SK-N-SH (cell line): ENCODE data around the gene STEAP3. TPM values are rescaled to one million over a fixed set of nuclear protein-coding genes. Genes with fewer than 3 reads are reported as not detected.

Source experiments
- CTCF ChIA-PET: fragments of 300-600, 350-600 bp; formaldehyde crosslinking; extraction: SDS; loops from one replicate; lab custom pipeline; 2021; lab: Yijun Ruan, JAX
- POLR2A ChIA-PET: fragments of 350-600 bp; sonication (Branson Sonifier 250); formaldehyde crosslinking; extraction: SDS; loops from one replicate; lab custom pipeline; 2020; ENCODE audit warnings: antibody characterized with exemption, inconsistent platforms; lab: Yijun Ruan, JAX
- DNase-seq: peaks from one replicate; pipeline ENCODE4 v3.0.0; 2012
- H2AFZ ChIP-seq: fragments of 200-600 bp; sonication (generic); 2 replicates; pipeline ENCODE4 v1.8.1; 2016; ENCODE audit warnings: antibody characterized with exemption, mild to moderate bottlenecking, low read depth
- H3F3A ChIP-seq: fragments of 200-600 bp; sonication (generic); replicated peaks from 2 replicates; pipeline ENCODE3; 2016; ENCODE audit warnings: antibody characterized with exemption, mild to moderate bottlenecking; ENCODE audit not compliant: insufficient read depth
- H3K27ac ChIP-seq, 2 experiments: fragments of 200-500 bp in 1 of 2; fragments of 200-600 bp in 1 of 2; sonication (Bioruptor generic) in 1 of 2; sonication (generic), shearing (Covaris generic) in 1 of 2; 2 replicates each; pipeline versions ENCODE4 v1.5.1 to v1.6.1; 2014 to 2016; ENCODE audit warnings: low read depth in 2 of 2, inconsistent platforms in 1 of 2, low read length in 1 of 2, mild to moderate bottlenecking in 1 of 2, mixed read lengths in 1 of 2
- H3K27me3 ChIP-seq: fragments of 200-600 bp; sonication (generic), shearing (Covaris generic); 2 replicates; pipeline ENCODE4 v1.6.1; 2016; ENCODE audit warnings: mixed run types; ENCODE audit not compliant: insufficient read depth
- H3K36me3 ChIP-seq, 2 experiments: fragments of 200-500 bp in 1 of 2; fragments of 200-600 bp in 1 of 2; sonication (Bioruptor generic) in 1 of 2; sonication (generic) in 1 of 2; replicated peaks in 1 of 2; 2 replicates each; pipeline versions ENCODE3 to v1.5.1; 2014 to 2016; ENCODE audit warnings: low read length in 1 of 2, mild to moderate bottlenecking in 1 of 2; ENCODE audit not compliant: insufficient read depth in 2 of 2, control insufficient read depth in 1 of 2
- H3K4me1 ChIP-seq, 2 experiments: fragments of 200-500 bp in 1 of 2; fragments of 200-600 bp in 1 of 2; sonication (Bioruptor generic) in 1 of 2; sonication (generic), shearing (Covaris generic) in 1 of 2; 2 replicates each; pipeline versions ENCODE4 v1.5.1 to v1.6.1; 2014 to 2016; ENCODE audit warnings: low read depth in 1 of 2, low read length in 1 of 2, mixed run types in 1 of 2; ENCODE audit not compliant: insufficient read depth in 2 of 2, control insufficient read depth in 1 of 2
- H3K4me2 ChIP-seq: fragments of 200-600 bp; sonication (generic), shearing (Covaris generic); 2 replicates; pipeline ENCODE4 v1.6.1; 2017; ENCODE audit warnings: mixed run types
- H3K4me3 ChIP-seq, 2 experiments: fragments of 200-500 bp in 1 of 2; fragments of 200-600 bp in 1 of 2; sonication (Bioruptor generic) in 1 of 2; sonication (generic), shearing (Covaris generic) in 1 of 2; 2 replicates each; pipeline versions ENCODE4 v1.5.1 to v1.8.1; 2014 to 2016; ENCODE audit warnings: low read depth in 2 of 2, inconsistent platforms in 1 of 2, low read length in 1 of 2, mild to moderate bottlenecking in 1 of 2, mixed read lengths in 1 of 2, moderate library complexity in 1 of 2
- H3K79me2 ChIP-seq: fragments of 200-600 bp; sonication (generic); 2 replicates; pipeline ENCODE4 v1.8.1; 2017; ENCODE audit warnings: mild to moderate bottlenecking; ENCODE audit not compliant: insufficient read depth
- H3K9ac ChIP-seq: fragments of 200-600 bp; sonication (generic); 2 replicates; pipeline ENCODE4 v1.6.1; 2017; ENCODE audit warnings: mixed run types
- H3K9me2 ChIP-seq: fragments of 200-600 bp; sonication (generic); 2 replicates; pipeline ENCODE4 v1.6.1; 2017; ENCODE audit warnings: mixed run types
- H3K9me3 ChIP-seq: fragments of 200-600 bp; sonication (generic); 2 replicates; pipeline ENCODE4 v1.6.1; 2017; ENCODE audit warnings: mixed run types, mild to moderate bottlenecking, moderate library complexity
- H4K20me1 ChIP-seq: fragments of 200-600 bp; sonication (generic); 2 replicates; pipeline ENCODE4 v1.6.1; 2017; ENCODE audit warnings: mild to moderate bottlenecking, mixed run types; ENCODE audit not compliant: insufficient read depth
- CHD2 ChIP-seq: fragments of 150-350 bp; IDR thresholded peaks from 2 replicates; pipeline ENCODE4 v1.6.1; 2018; ENCODE audit warnings: low read length; ENCODE audit not compliant: partially characterized antibody
- CTCF ChIP-seq: fragments of 200-600 bp; sonication (generic); IDR thresholded peaks from 2 replicates; pipeline ENCODE4 v1.6.1; 2017; ENCODE audit warnings: antibody characterized with exemption, mild to moderate bottlenecking, moderate library complexity
- EZH2phosphoT487 ChIP-seq: fragments of 200-600 bp; sonication (generic); IDR thresholded peaks from 2 replicates; pipeline ENCODE4 v1.6.1; 2017; ENCODE audit warnings: low read depth, mixed run types, mild to moderate bottlenecking, antibody characterized with exemption, moderate library complexity, borderline replicate concordance
- FOXM1 ChIP-seq: IDR thresholded peaks from 2 replicates; pipeline ENCODE4 v1.4.0; 2012; ENCODE audit warnings: low read depth, mild to moderate bottlenecking
- GABPA ChIP-seq: IDR thresholded peaks from 2 replicates; pipeline ENCODE4 v1.4.0; 2012; ENCODE audit warnings: low read depth, mild to moderate bottlenecking
- IRF3 ChIP-seq: fragments of 150-350 bp; IDR thresholded peaks from 2 replicates; pipeline ENCODE4 v1.6.1; 2016; ENCODE audit warnings: mild to moderate bottlenecking, low read depth, low read length
- MAX ChIP-seq: IDR thresholded peaks from 2 replicates; pipeline ENCODE4 v1.4.0; 2012; ENCODE audit warnings: low read depth
- NFIC ChIP-seq: IDR thresholded peaks from 2 replicates; pipeline ENCODE4 v1.4.0; 2012; ENCODE audit warnings: borderline replicate concordance
- PBX3 ChIP-seq: IDR thresholded peaks from 2 replicates; pipeline ENCODE4; 2012
- POLR2AphosphoS5 ChIP-seq: IDR thresholded peaks from 2 replicates; pipeline ENCODE4 v1.6.1; 2012; ENCODE audit warnings: low read depth, low read length
- RAD21 ChIP-seq: IDR thresholded peaks from 2 replicates; pipeline ENCODE4 v1.6.1; 2012; ENCODE audit warnings: mild to moderate bottlenecking, low read length
- RCOR1 ChIP-seq: fragments of 150-350 bp; IDR thresholded peaks from 2 replicates; pipeline ENCODE4 v1.6.1; 2017; ENCODE audit warnings: antibody characterized with exemption, low read length
- RFX5 ChIP-seq: IDR thresholded peaks from 2 replicates; pipeline ENCODE4 v1.6.1; 2012; ENCODE audit warnings: mild to moderate bottlenecking, improper control_type of control experiment, low read length
- RXRA ChIP-seq: IDR thresholded peaks from 2 replicates; pipeline ENCODE4 v1.4.0; 2012; ENCODE audit warnings: low read depth, mild to moderate bottlenecking, borderline replicate concordance
- SMC3 ChIP-seq: IDR thresholded peaks from 2 replicates; pipeline ENCODE4 v1.6.1; 2012; ENCODE audit warnings: low read depth, low read length, improper control_type of control experiment
- YY1 ChIP-seq: IDR thresholded peaks from 2 replicates; pipeline ENCODE4 v1.4.0; 2012; ENCODE audit warnings: low read depth, mild to moderate bottlenecking
- ZBTB33 ChIP-seq: IDR thresholded peaks from 2 replicates; pipeline ENCODE4 v1.4.0; 2012; ENCODE audit warnings: low read depth, borderline replicate concordance
- WGBS: methylation state at CpG from one replicate; pipeline ENCODE4 v1.1.6; 2017; ENCODE audit warnings: low lambda C conversion rate; 5-methylcytosine and 5-hydroxymethylcytosine counted together
- polyA plus RNA-seq, 3 experiments: library from polyadenylated mRNA; depleted of rRNA; stranded (reverse); fragments of >200 nt; gene quantifications; 2 replicates each; pipeline ENCODE4 v1.2.3, GENCODE V29; 2012

Gene STEAP3
- polyA plus RNA-seq, 1 of the 3 experiments (the other 2 are of a cell fraction): 30.6 TPM

GRCh38 chr2:119253760-119254600 lies 30.3 kb downstream of the STEAP3 start:
- ChIA-PET CTCF (interaction anchor here (1.1 to 2.0 kb wide), 5 partner anchors 12 to 372 kb away, joined by 3 to 6 read pairs (median 3); no protein-coding TSS in a partner anchor), POLR2A (no interaction called here)
- no peaks in the 10 kb centered on the region for H3K27me3 ChIP-seq
- H2AFZ ChIP-seq: no peak overlapping the region
- no peaks in the 10 kb centered on the region for H3K9me2 ChIP-seq
- H3K9me3 ChIP-seq: no peaks in the 10 kb centered on the region
- H3K4me1 ChIP-seq: peaks cover 19 to 33% of the 10 kb centered on the region in 2 experiments
- no peak for TF ChIP-seq SMC3
- TF ChIP-seq PBX3: no peak
- TF ChIP-seq GABPA: no peak
- TF ChIP-seq IRF3: no peak
- no peak for TF ChIP-seq MAX
- TF ChIP-seq RCOR1: no peak
- TF ChIP-seq RXRA: no peak
- peak overlapping the region in 1 of 2 experiments; percentile 6; a peak in 1 of 4 replicates for H3K4me3 ChIP-seq
- no peaks in the 10 kb centered on the region for H3K79me2 ChIP-seq
- 89% methylated on average over 12 of the region's 14 CpGs for WGBS
- peaks cover 0 to 2% of the 10 kb centered on the region in 2 experiments for H3K36me3 ChIP-seq
- H3K27ac ChIP-seq: peak overlapping the region in 1 of 2 experiments; percentile 84; a peak in 3 of 4 replicates
- no peak for DNase-seq
- H4K20me1 ChIP-seq: no peaks in the 10 kb centered on the region
- H3K9ac ChIP-seq: 0 out of 2 replicates have a peak overlapping the region, but pooled peaks have one; percentile 38
- H3K4me2 ChIP-seq: peak overlapping the region; percentile 54
- peaks cover 38% of the 10 kb centered on the region for H3F3A ChIP-seq

- peaks cover 0 to 2% of the 10 kb centered on the region in 2 experiments for H3K36me3 ChIP-seq
- POLR2A ChIA-PET: no interaction called here
- no peak overlapping the region for H3K4me3 ChIP-seq
- peaks cover 19 to 33% of the 10 kb centered on the region in 2 experiments for H3K4me1 ChIP-seq
- H3K9me3 ChIP-seq: no peaks in the 10 kb centered on the region
- no peaks in the 10 kb centered on the region for H3K79me2 ChIP-seq
- no peaks in the 10 kb centered on the region for H3K9me2 ChIP-seq
- CTCF ChIA-PET: interaction anchor here (1.3 to 2.0 kb wide), 3 partner anchors 11 to 372 kb away, joined by 3 to 6 read pairs (median 4); no protein-coding TSS in a partner anchor
- H3K27ac ChIP-seq: no peak overlapping the region
- WGBS: 100% methylated on average over 2 of the region's 10 CpGs
- H3K27me3 ChIP-seq: no peaks in the 10 kb centered on the region
- H3F3A ChIP-seq: peaks cover 38% of the 10 kb centered on the region
- no peak overlapping the region for H3K9ac ChIP-seq
- peak; percentile 1 for DNase-seq
- no peak overlapping the region for H3K4me2 ChIP-seq
- no peak overlapping the region for H2AFZ ChIP-seq
- TF ChIP-seq POLR2AphosphoS5 (no peak), CHD2 (no peak), RFX5 (no peak), YY1 (no peak), MAX (no peak), CTCF (no peak), RAD21 (no peak), EZH2phosphoT487 (no peak), GABPA (no peak), ZBTB33 (no peak), FOXM1 (no peak), NFIC (no peak)
- H4K20me1 ChIP-seq: no peaks in the 10 kb centered on the region
Observed at GRCh38 chr2:119254601-119255080, 31.0 kb downstream of the STEAP3 start.
